ENCODE measurements around the gene GATM.

- TF ChIP-seq CTCF (IDR thresholded peaks at IDR 0.05; ENCODE audit: poor library complexity) (no peak), EZH2phosphoT487 (IDR thresholded peaks at IDR 0.05; ENCODE audit: low read depth, severe bottlenecking, unreplicated experiment) (no peak)
These were observed 6.0 kb downstream of the GATM start for GRCh38 chr15:45372041-45372995.
